Mucosa of descending colon (tissue), 3 donors: ENCODE results near the gene LAMA3. TPM values are rescaled to one million over a fixed set of nuclear protein-coding genes. Genes with fewer than 3 reads are reported as not detected.

Experiments
- ATAC-seq: fragments of 200-7000 bp; cut with Tn5 transposase; one replicate; pipeline ENCODE4 v1.9.1; 2020; ENCODE audit warnings: mild to moderate bottlenecking, moderate library complexity
- DNase-seq, 3 donors: peaks; one replicate each; pipeline ENCODE4 v3.0.0-alpha.2; 2020
- H3K36me3 ChIP-seq: fragments of 200-600 bp; one replicate; pipeline ENCODE4 v1.8.0; 2021; ENCODE audit warnings: low read depth, mild to moderate bottlenecking
- H3K4me1 ChIP-seq: fragments of 200-600 bp; one replicate; pipeline ENCODE4 v1.8.0; 2021; ENCODE audit warnings: low read depth, mild to moderate bottlenecking
- H3K4me3 ChIP-seq: fragments of 200-600 bp; one replicate; pipeline ENCODE4 v1.8.0; 2021; ENCODE audit warnings: mild to moderate bottlenecking
- H3K9me3 ChIP-seq: fragments of 200-600 bp; one replicate; pipeline ENCODE4 v1.8.0; 2021; ENCODE audit warnings: mild to moderate bottlenecking
- intact Hi-C, 2 donors: fragments of 100-400 bp; cut with DNase I in 1 of 2; cut with micrococcal nuclease in 1 of 2; formaldehyde crosslinking; loops; one replicate each; pipeline versions ENCODE4 v1.11.0 to v1.11.1; 2022; cut with DNase I, micrococcal nuclease
- total RNA-seq, 3 donors: library from RNA; stranded (reverse); fragmentation: NEBNext Ultra II Directional in 2 of 3; extraction: Animal tissue kit (Norgen Biotek cat#: 25700) in 2 of 3; gene quantifications; one replicate each; pipeline versions ENCODE4 v1.2.1 to v1.2.4, GENCODE V29; 2021 to 2023
- TF ChIP-seq, protein P1 (sequence below): fragments of 200-600 bp; IDR thresholded peaks from one replicate; pipeline ENCODE4 v1.8.0; 2022; ENCODE audit warnings: antibody characterized with exemption, mild to moderate bottlenecking
- donor health status: DM: no; HTN: no; CAD: no; lungs with moderate emphysema.
- donor health status: DM: no; HTN: no; CAD: no.
- donor health status: DM: no; HTN: yes; CAD: no.

LAMA3 gene
- total RNA-seq, 3 donors from 2014 or later, result 29.0 to 62.0 (median 49.0) TPM

DNA sequence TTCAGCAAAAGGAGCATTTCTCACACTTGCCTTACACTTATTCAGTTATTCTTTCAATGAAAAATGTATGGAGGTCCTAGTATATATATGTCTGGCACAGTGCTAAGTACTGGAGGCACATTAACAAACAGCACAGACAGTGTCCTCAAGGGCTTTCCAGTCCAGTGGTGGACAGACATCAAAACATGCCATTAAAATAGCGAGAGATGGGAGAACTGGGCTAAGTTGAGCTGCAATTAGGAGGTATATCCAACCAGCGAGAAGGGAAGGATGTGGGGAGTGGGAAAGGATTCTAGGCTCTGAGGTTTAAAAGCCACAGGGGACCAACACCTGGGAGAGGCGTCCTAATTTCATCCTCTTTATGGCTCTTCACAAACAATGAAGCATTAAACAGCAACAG, 197.8 kb downstream of the LAMA3 start:
- TF ChIP-seq, protein P1, sequence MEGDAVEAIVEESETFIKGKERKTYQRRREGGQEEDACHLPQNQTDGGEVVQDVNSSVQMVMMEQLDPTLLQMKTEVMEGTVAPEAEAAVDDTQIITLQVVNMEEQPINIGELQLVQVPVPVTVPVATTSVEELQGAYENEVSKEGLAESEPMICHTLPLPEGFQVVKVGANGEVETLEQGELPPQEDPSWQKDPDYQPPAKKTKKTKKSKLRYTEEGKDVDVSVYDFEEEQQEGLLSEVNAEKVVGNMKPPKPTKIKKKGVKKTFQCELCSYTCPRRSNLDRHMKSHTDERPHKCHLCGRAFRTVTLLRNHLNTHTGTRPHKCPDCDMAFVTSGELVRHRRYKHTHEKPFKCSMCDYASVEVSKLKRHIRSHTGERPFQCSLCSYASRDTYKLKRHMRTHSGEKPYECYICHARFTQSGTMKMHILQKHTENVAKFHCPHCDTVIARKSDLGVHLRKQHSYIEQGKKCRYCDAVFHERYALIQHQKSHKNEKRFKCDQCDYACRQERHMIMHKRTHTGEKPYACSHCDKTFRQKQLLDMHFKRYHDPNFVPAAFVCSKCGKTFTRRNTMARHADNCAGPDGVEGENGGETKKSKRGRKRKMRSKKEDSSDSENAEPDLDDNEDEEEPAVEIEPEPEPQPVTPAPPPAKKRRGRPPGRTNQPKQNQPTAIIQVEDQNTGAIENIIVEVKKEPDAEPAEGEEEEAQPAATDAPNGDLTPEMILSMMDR, result no peak
- Histone ChIP-seq H3K4me1 (peaks cover 14% of the 10 kb centered on the region), H3K4me3 (no peak overlapping the region), H3K9me3 (no peaks in the 10 kb centered on the region), H3K36me3 (no peaks in the 10 kb centered on the region)
- intact Hi-C loops, result no loop called here
- no peak for ATAC-seq
- DNase-seq, result no peak

DNA sequence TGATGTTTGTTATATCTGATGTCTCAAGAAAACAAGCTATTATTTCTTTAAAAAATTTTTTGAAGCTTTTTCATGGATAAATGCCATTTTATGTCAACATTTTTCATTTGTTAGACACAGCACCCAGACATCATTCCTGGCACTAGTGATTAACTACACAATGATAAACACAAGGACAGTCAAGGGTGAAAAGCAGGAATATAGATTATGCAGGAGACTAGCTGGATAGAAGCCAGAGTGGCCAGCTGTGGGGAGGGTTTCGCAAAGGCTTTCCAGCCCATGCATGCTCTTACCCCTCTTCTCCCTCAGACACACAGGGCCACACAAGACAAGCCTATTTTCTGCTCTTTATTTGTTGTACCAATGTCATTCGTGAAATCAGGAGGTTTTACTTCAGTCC, 198.2 kb downstream of the LAMA3 start:
- H3K36me3 ChIP-seq, result no peaks in the 10 kb centered on the region
- no peak for ATAC-seq

DNA sequence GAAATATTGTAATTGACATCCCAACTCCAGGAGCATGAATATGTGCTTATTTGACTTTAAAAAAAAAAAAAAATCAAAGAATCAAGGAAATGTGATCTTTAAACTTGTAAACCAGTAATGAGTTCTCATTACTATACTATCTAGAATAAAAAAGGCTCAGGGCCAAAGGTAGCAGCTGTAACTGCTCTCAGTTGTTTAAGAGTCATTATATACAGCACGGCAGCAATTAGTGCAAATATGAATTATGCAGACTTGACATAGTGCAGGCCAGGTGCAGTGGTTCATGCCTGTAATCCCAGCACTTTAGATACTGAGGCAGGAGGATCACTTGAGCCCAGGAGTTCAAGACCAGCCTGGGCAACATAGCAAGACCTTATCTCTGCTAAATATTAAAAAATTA, 199.6 kb downstream of the LAMA3 start:
- H3K4me3 ChIP-seq, result no peak overlapping the region
- peaks cover 15% of the 10 kb centered on the region for H3K4me1 ChIP-seq
- ATAC-seq (peak; percentile 83), DNase-seq (peak in 1 of 3 donors; percentile 56)
- TF ChIP-seq, protein P1, result no peak
- H3K9me3 ChIP-seq, result no peaks in the 10 kb centered on the region
- intact Hi-C loops, result no loop called here
- H3K36me3 ChIP-seq, result no peaks in the 10 kb centered on the region

More for the DNA sequence above, 198.2 kb downstream of the LAMA3 start:
- Histone ChIP-seq H3K9me3 (no peaks in the 10 kb centered on the region), H3K4me1 (peaks cover 15% of the 10 kb centered on the region), H3K4me3 (no peak overlapping the region)
- TF ChIP-seq, protein P1, result no peak
- intact Hi-C loops, result no loop called here
- DNase-seq, result no peak

DNA sequence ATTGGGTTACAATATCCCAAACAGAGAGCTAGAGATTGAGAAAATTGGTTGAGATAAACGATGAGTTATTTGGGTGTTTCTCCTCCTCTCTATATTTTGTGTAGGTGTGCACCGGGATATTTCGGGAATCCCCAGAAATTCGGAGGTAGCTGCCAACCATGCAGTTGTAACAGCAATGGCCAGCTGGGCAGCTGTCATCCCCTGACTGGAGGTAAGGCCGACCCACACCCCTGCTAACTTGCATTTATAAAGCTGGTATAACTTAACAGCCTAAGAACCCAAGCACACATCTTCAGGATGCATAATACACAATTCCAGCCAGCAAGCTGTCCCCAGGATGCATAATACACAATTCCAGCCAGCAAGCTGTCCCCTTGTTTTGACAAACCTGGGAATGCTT, 200.7 kb downstream of the LAMA3 start:
- no peaks in the 10 kb centered on the region for H3K9me3 ChIP-seq
- DNase-seq (no peak), ATAC-seq (no peak)
- TF ChIP-seq, protein P1, result no peak
- intact Hi-C loops, result no loop called here
- H3K36me3 ChIP-seq, result no peaks in the 10 kb centered on the region
- H3K4me1 ChIP-seq, result peaks cover 15% of the 10 kb centered on the region
- no peak overlapping the region for H3K4me3 ChIP-seq

DNA sequence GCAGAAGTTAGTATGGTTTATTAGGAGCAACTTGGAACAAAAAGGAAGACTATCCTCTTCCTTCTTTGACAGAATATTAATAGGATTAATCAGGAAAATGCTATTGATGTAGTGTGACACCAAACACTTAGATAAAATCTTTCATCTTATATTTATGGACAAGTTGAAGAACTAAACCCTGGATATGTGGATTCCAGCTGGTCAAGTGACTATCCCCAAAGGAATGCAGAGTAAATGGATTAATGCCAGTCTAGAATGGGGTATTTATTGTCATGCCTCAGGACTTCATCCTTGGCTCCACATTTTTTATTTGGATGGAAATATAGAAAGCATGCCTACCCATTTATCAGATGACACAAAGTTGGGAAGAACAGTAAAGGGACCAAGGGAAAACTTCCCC, 201.3 kb downstream of the LAMA3 start:
- no peaks in the 10 kb centered on the region for H3K36me3 ChIP-seq
- no peak for DNase-seq
- TF ChIP-seq, protein P1, result no peak
- intact Hi-C loops, result no loop called here
- H3K4me1 ChIP-seq, result peaks cover 12% of the 10 kb centered on the region
- no peaks in the 10 kb centered on the region for H3K9me3 ChIP-seq
- H3K4me3 ChIP-seq, result no peak overlapping the region
- no peak for ATAC-seq

DNA sequence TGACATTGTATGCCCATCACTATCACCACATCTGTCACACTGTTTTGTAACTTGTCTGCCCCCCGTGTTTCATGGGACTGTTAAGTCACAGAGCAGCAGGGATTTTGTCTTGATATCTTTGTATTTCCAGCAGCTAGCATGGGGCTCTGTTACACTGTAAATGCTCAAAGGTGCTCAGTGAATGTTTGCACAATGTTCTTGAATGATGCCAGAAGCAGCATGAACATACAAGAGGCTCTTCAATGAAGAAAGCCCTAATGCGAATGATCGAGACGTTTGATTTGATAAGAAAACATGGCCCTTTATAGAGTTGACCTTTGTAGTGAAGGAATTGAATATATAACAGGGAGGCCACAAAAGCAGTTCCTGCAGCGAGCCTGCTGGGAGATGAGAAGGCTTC, 204.4 kb downstream of the LAMA3 start:
- Histone ChIP-seq H3K4me3 (no peak overlapping the region), H3K4me1 (peaks cover 7% of the 10 kb centered on the region), H3K9me3 (no peaks in the 10 kb centered on the region), H3K36me3 (no peaks in the 10 kb centered on the region)
- intact Hi-C loops, result no loop called here
- ATAC-seq (peak; percentile 46), DNase-seq (no peak)
- TF ChIP-seq, protein P1, result no peak
